HepG2 (cell line): ENCODE results near the gene SYNGR1. TPM values are rescaled to one million over a fixed set of nuclear protein-coding genes. Genes with fewer than 3 reads are reported as not detected.

Source experiments
- ATAC-seq: fragments of 200-7000 bp; cut with Tn5 transposase; 3 replicates; pipeline ENCODE4 v1.9.1; 2020; ENCODE audit warnings: mild to moderate bottlenecking, moderate library complexity
- BruUV-seq: library from RNA; stranded (reverse); fragments of 400-500 nt; replicated peaks from 2 replicates; lab custom pipeline; 2021; lab: Mats Ljungman, UMichigan
- CTCF ChIA-PET: fragments of 300-600 bp; formaldehyde crosslinking; extraction: SDS; loops from one replicate; lab custom pipeline; 2021; ENCODE audit warnings: low total read pairs, inconsistent platforms, low intra/inter-chr PET ratio; lab: Yijun Ruan, JAX
- POLR2A ChIA-PET: fragments of 350-600 bp; sonication (Branson Sonifier 250); formaldehyde crosslinking; loops from one replicate; lab custom pipeline; 2020; ENCODE audit warnings: antibody characterized with exemption, inconsistent platforms; lab: Yijun Ruan, JAX
- DNase-seq: peaks from one replicate; pipeline ENCODE4 v3.0.0-alpha.2; 2015; ENCODE audit warnings: low spot score
- FAIRE-seq: peaks from 3 replicates; lab custom pipeline; 2011; peaks lifted over from hg19 to GRCh38; lab: Jason Lieb, UNC
- H2AFZ ChIP-seq: one replicate; pipeline ENCODE4 v1.6.1; 2011; ENCODE audit warnings: low read length, inconsistent platforms
- H3K27ac ChIP-seq: fragments of 300-600 bp; 3 replicates; pipeline ENCODE4 v1.8.0; 2011; ENCODE audit warnings: mixed run types, mild to moderate bottlenecking, mixed read lengths, low read length, inconsistent platforms; ENCODE audit not compliant: insufficient read depth; ENCODE audit errors: extremely low read length
- H3K27me3 ChIP-seq, 2 experiments: fragments of 200-600 bp in 1 of 2; 2 replicates in 1 of 2; 3 replicates in 1 of 2; pipeline versions ENCODE4 v1.6.0 to v1.8.0; 2011; ENCODE audit warnings: low read length in 2 of 2, mild to moderate bottlenecking in 2 of 2, moderate library complexity in 2 of 2, inconsistent platforms in 1 of 2; ENCODE audit not compliant: insufficient read depth in 2 of 2, control insufficient read depth in 1 of 2
- H3K36me3 ChIP-seq, 2 experiments: fragments of 200-600 bp in 1 of 2; replicated peaks in 1 of 2; 2 replicates in 1 of 2; 3 replicates in 1 of 2; pipeline versions ENCODE4 v1.5.1 to v1.8.0; 2011; ENCODE audit warnings: low read length in 2 of 2, inconsistent platforms in 1 of 2; ENCODE audit not compliant: insufficient read depth in 2 of 2, control insufficient read depth in 1 of 2
- H3K4me1 ChIP-seq: 2 replicates; pipeline ENCODE4 v1.5.1; 2012; ENCODE audit warnings: low read length, inconsistent platforms; ENCODE audit not compliant: insufficient read depth
- H3K4me2 ChIP-seq: 2 replicates; pipeline ENCODE4 v1.6.0; 2011; ENCODE audit warnings: low read depth, low read length, inconsistent platforms
- H3K4me3 ChIP-seq, 3 experiments: fragments of 200-600 bp in 1 of 3; sonication (generic), shearing (Covaris generic) in 1 of 3; replicated peaks in 1 of 3; 2 replicates each; pipeline ENCODE4 v1.5.1; 2011 to 2016; ENCODE audit warnings: low read length in 3 of 3, inconsistent platforms in 2 of 3, low read depth in 2 of 3, mild to moderate bottlenecking in 2 of 3, control low read depth in 1 of 3, mixed read lengths in 1 of 3; ENCODE audit not compliant: insufficient read depth in 1 of 3
- H3K79me2 ChIP-seq: one replicate; pipeline ENCODE4 v1.6.1; 2011; ENCODE audit warnings: low read length, inconsistent platforms; ENCODE audit not compliant: insufficient read depth
- H3K9ac ChIP-seq: 2 replicates; pipeline ENCODE4 v1.6.0; 2011; ENCODE audit warnings: mild to moderate bottlenecking, low read depth, low read length, inconsistent platforms; ENCODE audit not compliant: insufficient read depth
- H3K9me3 ChIP-seq: 2 replicates; pipeline ENCODE4 v1.5.1; 2012; ENCODE audit warnings: mild to moderate bottlenecking, low read length
- H4K20me1 ChIP-seq: 2 replicates; pipeline ENCODE4 v1.6.0; 2011; ENCODE audit warnings: inconsistent platforms, mild to moderate bottlenecking, low read length, moderate library complexity; ENCODE audit not compliant: insufficient read depth
- BORCS8-MEF2B ChIP-seq: sonication (generic); formaldehyde crosslinking; IDR thresholded peaks from 2 replicates; pipeline ENCODE4 v1.8.0; 2022; ENCODE audit warnings: mild to moderate bottlenecking, missing genetic modification reagents
- FOXO1 ChIP-seq: sonication (generic); formaldehyde crosslinking; IDR thresholded peaks from 2 replicates; pipeline ENCODE4 v1.4.0; 2020; ENCODE audit warnings: missing genetic modification reagents
- RFX1 ChIP-seq: fragments of 450-650 bp; IDR thresholded peaks from 2 replicates; pipeline ENCODE4 v1.6.1; 2017
- RFX3 ChIP-seq: IDR thresholded peaks from 2 replicates; pipeline ENCODE4 v1.6.1; 2016; ENCODE audit warnings: missing biosample characterization, missing genetic modification reagents
- SAP130 ChIP-seq: IDR thresholded peaks from 2 replicates; pipeline ENCODE4 v1.6.1; 2016; ENCODE audit warnings: low read depth
- TARDBP ChIP-seq: sonication (generic); formaldehyde crosslinking; IDR thresholded peaks from 2 replicates; pipeline ENCODE4 v1.8.0; 2022; ENCODE audit warnings: mild to moderate bottlenecking, missing genetic modification reagents
- ZNF207 ChIP-seq: fragments of 450-650 bp; IDR thresholded peaks from 2 replicates; pipeline ENCODE4 v1.6.1; 2016; ENCODE audit warnings: antibody characterized with exemption, borderline replicate concordance
- WGBS: methylation state at CpG from one replicate; pipeline ENCODE4 v1.1.6; 2017; ENCODE audit warnings: low lambda C conversion rate; 5-methylcytosine and 5-hydroxymethylcytosine counted together
- in situ Hi-C: cut with HindIII; loops from 2 replicates; pipeline ENCODE4 v1.10.0; 2017; ENCODE audit warnings: low pct_unique_long_range_greater_than_20kb; ENCODE audit not compliant: extremely low pct_ligation_motif_present
- intact Hi-C: fragments of 100-400 bp; cut with micrococcal nuclease; formaldehyde crosslinking; loops from one replicate; pipeline ENCODE4 v1.10.0; 2022; ENCODE audit not compliant: unreplicated experiment
- polyA plus RNA-seq, 8 experiments: library from polyadenylated mRNA; depleted of rRNA in 3 of 8; stranded (reverse) in 7 of 8; unstranded in 1 of 8; fragments of >200 nt; fragmentation: Illumina TruSeq in 4 of 8; extraction: Trizol in 4 of 8; gene quantifications; 2 replicates each; pipeline versions ENCODE4 v1.2.1 to v1.2.3, GENCODE V29; 2011 to 2016; ENCODE audit warnings: low read depth in 4 of 8, missing spikeins in 1 of 8, mixed read lengths in 1 of 8; ENCODE audit not compliant: insufficient read depth in 1 of 8
- total RNA-seq, 5 experiments: library from RNA; depleted of rRNA; stranded (reverse); fragments of >200 nt; fragmentation: Illumina TruSeq; extraction: Trizol; gene quantifications; 2 replicates each; pipeline ENCODE4 v1.2.3, GENCODE V29; 2016; ENCODE audit warnings: low read depth in 1 of 5
- TF ChIP-seq, protein P1 (sequence below): sonication (generic); formaldehyde crosslinking; IDR thresholded peaks from 2 replicates; pipeline ENCODE4 v1.5.0; 2020; ENCODE audit warnings: missing genetic modification reagents
- TF ChIP-seq, protein P2 (sequence below): sonication (generic); formaldehyde crosslinking; IDR thresholded peaks from 2 replicates; pipeline ENCODE4 v1.4.0; 2020; ENCODE audit warnings: low read depth, mild to moderate bottlenecking, missing genetic modification reagents
- TF ChIP-seq, protein P3 (sequence below): sonication (generic); formaldehyde crosslinking; IDR thresholded peaks from 2 replicates; pipeline ENCODE4 v1.8.0; 2022; ENCODE audit warnings: missing genetic modification reagents, low read depth, mild to moderate bottlenecking, borderline replicate concordance

Gene SYNGR1
- total and polyA plus RNA-seq, 2 of the 13 experiments (the other 11 are each of a cell fraction or from before 2014, with no cell fraction given): 0.27 to 2.7 TPM

DNA sequence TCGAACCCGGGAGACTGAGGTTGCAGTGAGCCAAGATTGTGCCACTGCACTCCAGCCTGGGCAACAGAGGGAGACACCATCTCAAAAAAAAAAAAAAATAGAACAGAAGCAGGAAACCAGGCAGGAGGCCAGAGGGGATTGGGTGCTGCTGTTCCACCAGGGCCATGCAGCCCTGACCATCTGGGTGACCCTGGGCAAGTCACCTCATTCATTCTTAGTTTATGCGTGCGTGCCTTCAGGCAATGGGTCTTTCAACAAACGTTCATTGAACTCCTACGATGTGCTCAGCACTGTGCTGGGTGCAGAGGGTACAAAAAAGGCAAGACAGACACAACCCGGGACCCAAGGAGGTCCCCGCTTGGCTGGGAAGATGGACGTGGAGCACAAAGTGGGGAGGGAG is 48.7 kb upstream of the SYNGR1 start:
- ChIA-PET POLR2A (interaction anchor here (1.2 to 4.5 kb wide), 3 partner anchors 9 to 19 kb away, joined by 3 to 40 read pairs (median 11); partner anchors contain the start of gene RPL3), CTCF (no interaction called here)
- Histone ChIP-seq H3K9me3 (no peaks in the 10 kb centered on the region), H3K27me3 (no peaks in the 10 kb centered on the region; a peak in 2 of 5 replicates), H3K36me3 (no peaks in the 10 kb centered on the region), H3K4me2 (peak overlapping the region; percentile 71), H3K4me1 (peaks cover 90% of the 10 kb centered on the region), H4K20me1 (no peaks in the 10 kb centered on the region), H3K9ac (no peak overlapping the region), H3K27ac (no peak overlapping the region), H2AFZ (no peak overlapping the region), H3K4me3 (no peak overlapping the region), H3K79me2 (no peaks in the 10 kb centered on the region)
- no peak for ATAC-seq
- DNase-seq: no peak
- TF ChIP-seq, protein P1, sequence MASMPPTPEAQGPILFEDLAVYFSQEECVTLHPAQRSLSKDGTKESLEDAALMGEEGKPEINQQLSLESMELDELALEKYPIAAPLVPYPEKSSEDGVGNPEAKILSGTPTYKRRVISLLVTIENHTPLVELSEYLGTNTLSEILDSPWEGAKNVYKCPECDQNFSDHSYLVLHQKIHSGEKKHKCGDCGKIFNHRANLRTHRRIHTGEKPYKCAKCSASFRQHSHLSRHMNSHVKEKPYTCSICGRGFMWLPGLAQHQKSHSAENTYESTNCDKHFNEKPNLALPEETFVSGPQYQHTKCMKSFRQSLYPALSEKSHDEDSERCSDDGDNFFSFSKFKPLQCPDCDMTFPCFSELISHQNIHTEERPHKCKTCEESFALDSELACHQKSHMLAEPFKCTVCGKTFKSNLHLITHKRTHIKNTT (CRISPR knock-in tag): no peak
- TF ChIP-seq TARDBP (CRISPR knock-in tag) (0 out of 2 replicates have a peak, but pooled peaks have one; percentile 35), BORCS8-MEF2B (CRISPR knock-in tag) (0 out of 2 replicates have a peak, but pooled peaks have one; percentile 38), ZNF207 (no peak)
- BruUV-seq: no TSS peak
- WGBS: 46% methylated on average over 9 of the region's 9 CpGs
- in situ Hi-C loops (no loop called here), intact Hi-C loops (loop anchor here (5.0 kb wide), 1 partner anchor 34 kb away; no protein-coding TSS in a partner anchor)
- no peak for FAIRE-seq

DNA sequence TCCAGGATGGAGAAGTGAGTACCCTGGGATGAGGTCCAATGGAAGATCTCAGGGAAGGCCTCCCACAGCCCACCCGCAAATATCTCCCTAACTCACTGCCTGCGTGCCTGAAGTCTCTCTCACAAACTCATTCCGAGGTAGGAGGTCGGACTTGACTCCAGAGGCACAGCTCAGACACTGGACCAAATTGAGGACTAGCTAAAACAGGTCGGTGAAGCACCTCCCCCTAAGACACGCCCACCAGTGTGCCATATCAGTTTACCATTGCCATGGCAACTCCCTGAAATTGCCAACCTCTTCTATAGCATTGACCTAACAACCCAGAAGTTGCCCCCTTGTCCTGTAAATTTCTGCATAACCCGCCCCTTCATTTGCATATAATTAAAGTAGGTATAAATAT is 47.9 kb upstream of the SYNGR1 start:
- in situ Hi-C loops (no loop called here), intact Hi-C loops (loop anchor here (5.0 kb wide), 1 partner anchor 35 kb away; no protein-coding TSS in a partner anchor)
- DNase-seq: no peak
- Histone ChIP-seq H3K27me3 (no peaks in the 10 kb centered on the region; a peak in 2 of 5 replicates), H2AFZ (no peak overlapping the region), H3K27ac (no peak overlapping the region), H3K4me2 (no peak overlapping the region), H3K9ac (no peak overlapping the region), H3K4me3 (no peak overlapping the region), H3K4me1 (peaks cover 88% of the 10 kb centered on the region), H3K36me3 (no peaks in the 10 kb centered on the region), H3K79me2 (no peaks in the 10 kb centered on the region), H4K20me1 (no peaks in the 10 kb centered on the region), H3K9me3 (no peaks in the 10 kb centered on the region)
- no peak for ATAC-seq
- BruUV-seq: no TSS peak
- CTCF ChIA-PET: interaction anchor here (0.8 kb wide), 1 partner anchor 166 kb away, joined by 3 read pairs; no protein-coding TSS in a partner anchor
- POLR2A ChIA-PET: interaction anchor here (1.2 to 4.1 kb wide), 3 partner anchors 10 to 16 kb away, joined by 3 to 55 read pairs (median 14); partner anchors contain the start of gene RPL3
- 28% methylated on average over 6 of the region's 7 CpGs for WGBS
- FAIRE-seq: no peak
- TF ChIP-seq, protein P2, sequence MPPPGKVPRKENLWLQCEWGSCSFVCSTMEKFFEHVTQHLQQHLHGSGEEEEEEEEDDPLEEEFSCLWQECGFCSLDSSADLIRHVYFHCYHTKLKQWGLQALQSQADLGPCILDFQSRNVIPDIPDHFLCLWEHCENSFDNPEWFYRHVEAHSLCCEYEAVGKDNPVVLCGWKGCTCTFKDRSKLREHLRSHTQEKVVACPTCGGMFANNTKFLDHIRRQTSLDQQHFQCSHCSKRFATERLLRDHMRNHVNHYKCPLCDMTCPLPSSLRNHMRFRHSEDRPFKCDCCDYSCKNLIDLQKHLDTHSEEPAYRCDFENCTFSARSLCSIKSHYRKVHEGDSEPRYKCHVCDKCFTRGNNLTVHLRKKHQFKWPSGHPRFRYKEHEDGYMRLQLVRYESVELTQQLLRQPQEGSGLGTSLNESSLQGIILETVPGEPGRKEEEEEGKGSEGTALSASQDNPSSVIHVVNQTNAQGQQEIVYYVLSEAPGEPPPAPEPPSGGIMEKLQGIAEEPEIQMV (CRISPR knock-in tag): peak; percentile 97
- TF ChIP-seq RFX1: peak; percentile 64; the same call in 1 of the 2 replicates
- TF ChIP-seq RFX3: peak; percentile 75
- TF ChIP-seq SAP130: 0 out of 2 replicates have a peak, but pooled peaks have one; percentile 5
- TF ChIP-seq FOXO1 (CRISPR knock-in tag): no peak
- TF ChIP-seq, protein P3, sequence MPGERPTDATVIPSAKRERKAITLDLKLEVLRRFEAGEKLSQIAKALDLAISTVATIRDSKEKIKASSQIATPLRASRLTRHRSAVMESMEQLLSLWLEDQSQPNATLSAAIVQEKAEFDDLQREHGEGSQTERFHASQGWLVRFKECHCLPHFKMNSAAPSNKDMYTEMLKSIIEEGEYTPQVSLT (CRISPR knock-in tag): no peak
